GM18907 (cell line): ENCODE measurements around the gene BBS5.
"Not testable (repeated sequence)": the region's sequence is repeated elsewhere in the genome, so short reads cannot be mapped to it uniquely, and the experiment has no call there.

ENCODE experiments used
- ATAC-seq: cut with Tn5 transposase; IDR thresholded peaks from one replicate; pipeline ENCODE4 v1.9.1; 2021; ENCODE audit warnings: mild to moderate bottlenecking, moderate library complexity; ENCODE audit not compliant: unreplicated experiment

BBS5 gene

DNA sequence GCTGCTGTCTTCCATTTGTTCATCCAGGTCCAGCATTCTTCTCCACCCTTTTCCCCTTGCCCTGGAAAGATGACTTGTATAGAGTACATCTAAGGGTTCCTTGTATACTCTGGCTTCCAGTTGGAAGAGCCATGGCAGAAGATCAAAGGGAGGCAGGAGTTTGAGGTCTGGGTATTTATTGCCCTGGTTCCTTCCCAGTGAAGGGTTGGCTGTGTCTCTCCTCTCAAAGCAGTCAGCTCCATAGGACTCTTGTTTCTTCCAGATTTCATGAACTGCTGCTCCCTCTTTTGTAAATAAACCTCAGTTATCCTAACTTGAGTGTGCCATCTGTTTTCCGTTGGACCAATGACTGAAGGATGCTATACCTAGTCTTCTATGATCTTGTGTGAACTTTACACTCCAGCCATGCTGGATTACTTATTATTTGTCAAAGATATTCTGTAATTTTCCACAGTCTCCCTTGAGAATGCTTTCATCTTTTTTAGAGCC is 6.4 kb downstream of the BBS5 start:
- ATAC-seq: no peak

DNA sequence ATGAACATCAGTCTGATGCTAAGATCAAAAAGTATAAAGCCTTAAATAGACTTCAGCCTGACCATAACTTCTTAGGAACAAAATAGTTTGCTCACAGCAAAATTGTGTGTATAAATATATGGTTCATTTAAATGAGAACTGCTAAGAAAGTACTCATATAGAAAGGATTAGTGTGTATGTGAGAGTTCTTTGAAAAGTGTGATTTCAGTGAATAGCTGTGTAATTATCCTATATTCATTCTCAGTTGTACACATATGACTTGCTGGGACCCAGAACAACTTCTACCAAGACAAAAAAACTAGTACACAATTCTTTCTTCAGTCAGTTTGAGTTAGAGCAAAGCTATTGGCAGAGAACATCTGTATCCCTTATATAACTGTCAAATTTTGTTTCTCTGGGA is 7.2 kb downstream of the BBS5 start:
- ATAC-seq: no peak

GRCh38 chr2:169490834-169491233 is 11.5 kb downstream of the BBS5 start:
- no peak for ATAC-seq

GRCh38 chr2:169491378-169491777 is 12.1 kb downstream of the BBS5 start:
- no peak for ATAC-seq

DNA sequence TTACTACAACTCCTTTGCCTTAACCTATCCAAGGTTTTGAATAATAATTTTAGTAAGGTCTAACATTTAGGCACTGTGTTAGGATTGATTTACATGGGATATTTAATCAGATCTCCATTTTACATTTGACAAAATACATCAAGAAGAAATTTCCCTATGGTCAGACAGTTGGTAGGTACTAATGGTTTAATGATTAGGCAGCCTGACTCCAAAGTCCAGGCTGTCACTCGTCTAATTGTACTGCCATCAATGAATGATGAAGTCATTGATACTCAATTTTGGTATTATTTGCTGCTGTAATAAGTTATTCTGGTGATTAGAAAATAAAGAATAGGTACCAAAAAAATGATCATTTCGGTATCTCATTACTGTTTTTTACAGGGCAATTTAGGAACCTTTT is 14.1 kb downstream of the BBS5 start:
- ATAC-seq: no peak

- ATAC-seq: no peak
Observed at GRCh38 chr2:169495310-169495928, 16.1 kb downstream of the BBS5 start.

- no peak for ATAC-seq
Observed at GRCh38 chr2:169504651-169505050, 25.4 kb downstream of the BBS5 start.

DNA sequence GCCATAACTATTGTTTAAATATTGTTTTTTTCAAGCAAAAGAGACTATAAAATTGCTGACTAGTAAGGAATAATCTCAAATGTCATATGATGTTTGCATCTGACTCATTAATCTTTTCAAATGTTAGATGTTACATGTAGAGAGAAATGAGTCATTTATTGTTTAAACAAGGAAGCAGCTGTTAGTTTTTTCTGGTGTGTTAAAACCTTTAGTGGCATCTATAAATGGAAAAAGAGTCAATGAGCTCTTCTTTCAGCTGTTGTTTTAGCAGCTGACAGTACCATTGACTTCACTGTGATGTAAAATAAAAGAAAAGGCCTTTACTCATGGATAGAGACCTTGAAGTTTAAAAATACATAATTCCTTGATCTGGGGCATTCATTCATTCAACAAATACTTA is 28.4 kb downstream of the BBS5 start:
- no peak for ATAC-seq

- no peak for ATAC-seq
Observed at GRCh38 chr2:169509298-169509885, 30.1 kb downstream of the BBS5 start, which contains the start of gene KLHL41. Gene KLHL41 (plus strand): TSS chr2:169509702. CDS start chr2:169509779, 77 bp downstream.

DNA sequence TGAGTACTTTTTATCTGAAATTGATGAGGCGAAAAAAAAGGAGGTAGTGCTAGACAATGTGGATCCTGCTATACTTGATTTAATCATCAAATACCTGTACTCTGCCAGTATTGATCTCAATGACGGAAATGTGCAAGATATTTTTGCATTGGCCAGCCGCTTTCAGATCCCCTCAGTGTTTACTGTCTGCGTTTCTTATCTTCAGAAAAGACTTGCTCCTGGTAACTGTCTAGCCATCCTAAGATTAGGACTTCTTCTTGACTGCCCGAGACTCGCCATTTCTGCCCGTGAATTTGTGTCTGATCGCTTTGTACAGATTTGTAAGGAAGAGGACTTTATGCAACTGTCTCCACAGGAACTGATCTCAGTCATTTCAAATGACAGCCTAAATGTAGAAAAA is 30.7 kb downstream of the BBS5 start:
- no peak for ATAC-seq

GRCh38 chr2:169510496-169510895 is 31.2 kb downstream of the BBS5 start:
- ATAC-seq: no peak

DNA sequence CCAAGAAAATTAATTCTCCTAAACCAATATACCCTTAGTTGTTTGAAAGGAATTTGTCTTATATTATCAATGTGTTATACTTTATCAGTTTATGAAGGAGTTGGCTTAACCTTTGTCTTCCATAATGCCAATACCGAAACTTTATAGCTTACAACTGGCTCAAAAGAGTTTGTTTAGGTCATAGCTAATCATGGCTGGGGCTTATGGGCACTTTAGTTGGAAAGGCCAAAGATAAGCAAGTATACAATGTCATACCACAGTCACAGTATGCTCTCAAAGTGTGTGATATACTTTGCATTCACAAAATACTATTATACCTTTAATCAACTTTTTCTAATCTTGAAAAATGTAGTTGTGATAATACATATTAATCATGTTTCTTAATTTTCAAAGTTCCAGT is 32.5 kb downstream of the BBS5 start:
- no peak for ATAC-seq

- no peak for ATAC-seq
Observed at GRCh38 chr2:169512525-169512924, 33.2 kb downstream of the BBS5 start.

DNA sequence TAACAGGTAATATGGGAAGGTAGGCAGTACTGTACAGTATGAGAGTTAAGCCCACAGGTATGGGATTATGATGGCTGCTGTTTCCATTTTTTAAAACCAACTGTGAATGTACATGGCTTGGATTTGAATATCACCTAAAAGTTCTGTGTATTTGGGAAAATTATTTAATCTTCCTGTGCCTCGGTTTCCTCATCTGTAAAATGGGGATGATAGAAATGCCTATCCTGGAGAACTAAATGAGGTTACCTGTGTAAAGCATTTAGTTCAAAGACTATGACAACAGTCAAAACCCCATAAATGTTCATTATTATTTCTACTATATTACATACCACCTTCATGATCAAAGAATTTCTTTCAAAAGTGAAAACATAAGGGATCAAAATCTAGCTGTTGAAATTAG is 33.8 kb downstream of the BBS5 start:
- ATAC-seq: no peak

DNA sequence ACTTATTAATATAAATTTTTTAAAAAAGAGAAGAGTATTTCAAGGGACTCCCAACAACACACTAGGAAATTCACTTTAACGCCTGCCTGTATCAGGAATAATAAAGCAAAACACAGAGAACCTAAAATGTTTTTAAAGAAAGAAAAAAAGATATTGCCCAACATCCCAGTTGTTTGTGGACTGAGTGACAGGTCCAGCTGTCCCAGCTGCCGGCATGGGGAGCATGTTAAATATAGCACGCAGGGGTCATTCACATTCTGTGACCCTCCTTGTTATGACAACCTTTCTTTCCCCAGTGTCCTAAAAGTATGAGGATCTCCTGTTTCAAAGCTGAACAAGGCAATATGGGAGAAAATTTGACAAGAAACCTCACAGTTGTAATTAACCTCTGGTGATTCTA is 34.6 kb downstream of the BBS5 start:
- ATAC-seq: no peak

GRCh38 chr2:169514758-169515157 is 35.5 kb downstream of the BBS5 start:
- ATAC-seq: not testable (repeated sequence)

DNA sequence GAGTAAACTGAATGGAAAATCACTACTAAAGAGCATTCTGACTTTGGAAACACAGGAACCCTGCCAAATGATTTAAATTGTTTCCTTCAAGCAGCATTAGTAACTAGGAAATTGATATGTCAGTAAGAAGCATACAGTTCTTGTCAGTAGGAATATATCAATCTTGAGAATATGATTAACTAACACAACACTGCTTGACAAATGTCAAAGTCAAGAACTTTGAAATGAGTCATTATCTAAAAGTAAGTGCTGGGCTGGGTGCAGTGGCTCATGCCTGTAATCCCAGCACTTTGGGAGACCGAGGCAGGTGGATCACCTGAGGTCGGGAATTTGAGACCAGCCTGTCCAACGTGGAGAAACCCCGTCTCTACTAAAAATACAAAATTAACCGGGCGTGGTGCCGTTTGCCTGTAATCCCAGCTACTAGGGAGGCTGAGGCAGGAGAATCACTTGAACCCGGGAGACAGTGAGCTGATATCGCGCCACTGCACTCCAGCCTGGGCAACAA is 37.2 kb downstream of the BBS5 start:
- not testable (repeated sequence) for ATAC-seq

- no peak for ATAC-seq
Observed at GRCh38 chr2:169520896-169521295, 41.6 kb downstream of the BBS5 start.

GRCh38 chr2:169523681-169524080 is 44.4 kb downstream of the BBS5 start:
- ATAC-seq: no peak

GRCh38 chr2:169525434-169525833 is 46.1 kb downstream of the BBS5 start:
- no peak for ATAC-seq

- no peak for ATAC-seq
Observed at GRCh38 chr2:169526451-169526850, 47.2 kb downstream of the BBS5 start.

DNA sequence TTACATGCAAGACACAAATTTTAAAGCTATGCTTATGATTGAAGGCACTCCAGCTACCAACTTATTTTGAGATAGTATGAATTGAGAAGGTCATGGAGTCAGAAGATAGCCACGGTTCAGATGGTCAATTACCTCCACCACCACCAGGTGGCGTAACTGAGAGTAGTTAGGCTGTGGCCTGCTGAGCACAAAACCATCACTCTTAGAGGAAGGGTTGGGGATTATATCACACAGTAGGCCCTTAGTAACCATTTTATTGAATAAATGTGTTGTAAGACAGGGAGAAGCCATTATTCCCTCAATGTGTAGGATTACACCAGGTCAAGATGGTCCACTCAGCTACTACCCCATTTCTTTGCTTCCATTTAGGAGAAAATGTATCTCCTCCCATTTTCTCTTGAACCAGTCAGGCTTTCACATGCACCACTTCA is 49.0 kb downstream of the BBS5 start:
- ATAC-seq: peak; percentile 84
